ENCODE measurements around the gene DMRTB1. TPM values are rescaled to one million over a fixed set of nuclear protein-coding genes. Genes with fewer than 3 reads are reported as not detected.

Gene DMRTB1
- total RNA-seq: not detected in 2 replicates

GRCh38 chr1:53459321-53460175, at the start of gene DMRTB1:
Gene DMRTB1, plus strand, starts transcription at chr1:53459399. Its CDS starts 55 bp downstream, at chr1:53459454.

Other genes with a start within 250 kb of the DMRTB1 start
- gene CZIB, start 238.8 kb upstream of the DMRTB1 start, total RNA-seq: 52.0 and 52.2 TPM in 2 replicates
- gene MAGOH, start 220.9 kb upstream of the DMRTB1 start, total RNA-seq: 33.0 and 57.4 TPM in 2 replicates
- 29.8 and 36.3 TPM in 2 replicates for gene LRP8, start 131.3 kb upstream of the DMRTB1 start, total RNA-seq

Data from hair follicular keratinocyte (primary cell).